ENCODE measurements around the gene NELL1.
"Not testable (repeated sequence)": the region's sequence is repeated elsewhere in the genome, so short reads cannot be mapped to it uniquely, and the experiment has no call there.

The NELL1 gene

GRCh38 chr11:21257461-21257860, 588.1 kb downstream of the NELL1 start:
- no peak for DNase-seq

GRCh38 chr11:21258414-21258813, 589.0 kb downstream of the NELL1 start:
- no peak for DNase-seq

- DNase-seq: no peak
Measured at GRCh38 chr11:21260101-21260500, 590.7 kb downstream of the NELL1 start.

- no peak for DNase-seq
Measured at GRCh38 chr11:21262992-21263391, 593.6 kb downstream of the NELL1 start.

GRCh38 chr11:21264125-21264524, 594.7 kb downstream of the NELL1 start:
- no peak for DNase-seq

GRCh38 chr11:21268036-21268435, 598.6 kb downstream of the NELL1 start:
- DNase-seq: no peak

GRCh38 chr11:21272139-21272538, 602.8 kb downstream of the NELL1 start:
- DNase-seq: not testable (repeated sequence)

GRCh38 chr11:21278840-21279239, 609.5 kb downstream of the NELL1 start:
- DNase-seq: no peak

GRCh38 chr11:21285104-21285503, 615.7 kb downstream of the NELL1 start:
- DNase-seq: no peak

GRCh38 chr11:21289686-21290085, 620.3 kb downstream of the NELL1 start:
- no peak for DNase-seq

GRCh38 chr11:21295508-21295907, 626.1 kb downstream of the NELL1 start:
- DNase-seq: no peak

GRCh38 chr11:21301981-21302380, 632.6 kb downstream of the NELL1 start:
- DNase-seq: no peak

- no peak for DNase-seq
Measured at GRCh38 chr11:21306739-21307358, 637.5 kb downstream of the NELL1 start.

GRCh38 chr11:21307874-21308273, 638.5 kb downstream of the NELL1 start:
- DNase-seq: no peak

GRCh38 chr11:21316591-21316990, 647.2 kb downstream of the NELL1 start:
- no peak for DNase-seq

- DNase-seq: no peak
Measured at GRCh38 chr11:21321072-21321471, 651.7 kb downstream of the NELL1 start.

- no peak for DNase-seq
Measured at GRCh38 chr11:21321530-21321929, 652.1 kb downstream of the NELL1 start.

- DNase-seq: no peak
Measured at GRCh38 chr11:21323617-21324016, 654.2 kb downstream of the NELL1 start.

GRCh38 chr11:21343204-21343603, 673.8 kb downstream of the NELL1 start:
- no peak for DNase-seq

- no peak for DNase-seq
Measured at GRCh38 chr11:21346361-21346760, 677.0 kb downstream of the NELL1 start.

- no peak for DNase-seq
Measured at GRCh38 chr11:21350613-21351012, 681.2 kb downstream of the NELL1 start.

GRCh38 chr11:21353425-21353824, 684.0 kb downstream of the NELL1 start:
- DNase-seq: no peak

- no peak for DNase-seq
Measured at GRCh38 chr11:21364866-21365624, 695.7 kb downstream of the NELL1 start.

GRCh38 chr11:21369947-21370346, 700.6 kb downstream of the NELL1 start:
- no peak for DNase-seq

- no peak for DNase-seq
Measured at GRCh38 chr11:21371044-21371443, 701.7 kb downstream of the NELL1 start.

Measured in GOT3 (cell line).